Measurements from ENCODE around the gene GAL3ST1. TPM values are rescaled to one million over a fixed set of nuclear protein-coding genes. Genes with fewer than 3 reads are reported as not detected.

GAL3ST1 gene
- total RNA-seq, result 6.0 TPM

GRCh38 chr22:30574095-30574981 is at the start of gene GAL3ST1:
GAL3ST1 (minus strand) TSS chr22:30574665; CDS start chr22:30557392, 17,273 bp downstream.

GRCh38 chr22:30606455-30607299 is 32.2 kb upstream of the GAL3ST1 start, which contains the start of gene TCN2:
TCN2 (plus strand) TSS chr22:30607174; CDS start chr22:30607332, 158 bp downstream.

DNA sequence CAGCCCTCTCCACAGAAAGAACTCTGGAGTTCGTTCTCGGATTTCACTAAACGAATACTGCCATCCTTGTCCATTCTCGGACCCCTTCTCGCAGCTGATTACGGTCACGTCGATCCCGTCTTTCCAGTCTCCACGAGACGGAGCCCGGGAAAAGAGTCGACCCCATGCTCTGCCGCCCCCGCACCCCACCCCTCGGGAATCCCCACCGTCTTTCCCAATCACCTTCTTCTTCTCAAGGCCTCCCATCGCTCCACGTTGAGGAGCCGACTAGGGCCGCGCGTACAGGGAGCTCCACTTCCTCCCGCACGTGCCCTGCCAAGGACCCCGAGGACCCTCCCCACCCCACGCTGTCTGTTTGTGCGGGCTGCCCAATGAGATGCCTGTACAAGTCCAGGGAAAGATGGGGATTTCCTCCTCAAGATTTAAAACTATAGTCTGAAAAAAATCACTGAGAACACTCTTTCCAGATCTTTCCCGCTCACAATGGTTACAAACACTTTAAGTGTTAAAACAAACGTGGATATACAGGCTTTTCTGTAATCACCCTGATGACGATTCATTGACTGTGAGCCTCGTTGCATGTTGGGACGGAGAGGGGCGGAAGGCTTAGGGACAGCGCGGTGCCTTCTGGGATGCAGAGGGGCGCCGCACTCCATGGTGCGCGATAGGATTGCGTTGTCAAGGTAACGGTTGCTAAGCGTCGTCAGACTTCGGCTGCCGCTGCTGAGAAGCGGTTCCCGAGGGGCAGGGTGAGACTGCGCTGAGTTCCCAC is 17.3 kb upstream of the GAL3ST1 start, which contains the start of gene PES1:
TSS of gene PES1 (minus strand) at position 323 of the 772 bp plus-strand sequence. CDS start at position 246, 77 bp downstream.

DNA sequence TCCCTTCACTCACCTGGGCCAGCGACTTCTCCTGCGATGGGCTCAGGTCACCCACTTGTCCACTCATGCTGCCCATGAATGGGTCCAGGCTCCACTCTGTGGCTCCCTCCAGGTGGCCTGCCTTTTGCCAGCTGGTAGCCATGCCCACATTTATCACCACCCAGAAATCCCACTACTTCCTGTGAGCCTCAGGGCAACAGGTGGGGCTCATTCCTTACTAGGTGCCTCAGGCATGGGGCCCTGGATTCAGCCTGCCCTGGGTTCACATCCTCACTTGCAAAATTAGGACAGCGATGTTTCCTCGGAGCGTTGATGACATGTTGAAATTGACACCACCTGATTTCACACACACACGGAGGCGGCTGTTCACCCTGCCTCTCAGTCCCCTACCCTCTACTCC is 27.8 kb downstream of the GAL3ST1 start, which contains the start of gene SEC14L6:
TSS of gene SEC14L6 (minus strand) at position 126 of the 400 bp plus-strand sequence. CDS start at position 67, 59 bp downstream.

Other genes starting within 250 kb of the GAL3ST1 start
- gene TBC1D10A, start 247.7 kb downstream of the GAL3ST1 start, total RNA-seq, result 11.1 TPM
- gene SF3A1, start 217.8 kb downstream of the GAL3ST1 start, total RNA-seq, result 21.9 TPM
- 9.9 TPM for gene CCDC157, start 217.7 kb downstream of the GAL3ST1 start, total RNA-seq
- 20.3 TPM for gene RNF215, start 187.3 kb downstream of the GAL3ST1 start, total RNA-seq
- gene SEC14L2, start 177.6 kb downstream of the GAL3ST1 start, total RNA-seq, result 12.9 TPM
- 3.5 TPM for gene MTFP1, start 148.9 kb downstream of the GAL3ST1 start, total RNA-seq
- not detected for gene SEC14L3, start 102.6 kb downstream of the GAL3ST1 start, total RNA-seq
- gene SEC14L4, start 69.0 kb downstream of the GAL3ST1 start, total RNA-seq, result not detected
- 2.1 TPM for gene SEC14L6, start 27.9 kb downstream of the GAL3ST1 start, total RNA-seq
- gene PES1, start 17.2 kb upstream of the GAL3ST1 start, total RNA-seq, result 38.8 TPM
- 22.6 TPM for gene TCN2, start 32.5 kb upstream of the GAL3ST1 start, total RNA-seq
- 6.9 TPM for gene SLC35E4, start 61.1 kb upstream of the GAL3ST1 start, total RNA-seq
- 27.9 TPM for gene DUSP18, start 93.2 kb upstream of the GAL3ST1 start, total RNA-seq
- 19.4 TPM for gene OSBP2, start 120.2 kb upstream of the GAL3ST1 start, total RNA-seq